Kasumi-1 (cell line): ENCODE measurements around the gene KCNH2.

Experiments
- DNase-seq, 2 experiments: peaks; one replicate each; lab custom pipeline; 2025; lab: John Stamatoyannopoulos, UW

The KCNH2 gene

GRCh38 chr7:150994141-150994837, 16.2 kb upstream of the KCNH2 start:
- DNase-seq, result peak; percentile 89 to 90

- no peak for DNase-seq
Observed at GRCh38 chr7:150993511-150993910, 15.4 kb upstream of the KCNH2 start.

DNA sequence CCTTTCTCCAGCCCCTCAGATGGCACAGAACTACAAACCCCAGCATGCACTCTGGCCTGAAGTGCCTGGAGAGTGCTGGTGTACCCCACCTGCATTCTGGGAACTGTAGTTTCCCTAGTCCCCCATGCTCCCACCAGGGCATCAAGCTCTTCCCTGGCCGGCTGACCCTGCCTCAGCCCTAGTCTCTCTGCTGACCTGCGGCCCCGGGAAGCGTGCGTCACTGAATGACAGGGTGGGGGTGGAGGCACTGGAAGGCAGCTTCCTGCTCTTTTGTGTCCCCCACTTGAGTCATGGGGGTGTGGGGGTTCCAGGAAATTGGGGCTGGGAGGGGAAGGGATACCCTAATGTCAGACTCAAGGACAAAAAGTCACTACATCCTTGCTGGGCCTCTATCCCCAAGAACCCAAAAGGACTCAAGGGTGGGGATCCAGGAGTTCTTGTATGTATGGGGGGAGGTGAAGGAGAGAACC, 14.7 kb upstream of the KCNH2 start:
- DNase-seq, result peak; percentile 60 to 74

GRCh38 chr7:150992051-150992640, 14.0 kb upstream of the KCNH2 start:
- DNase-seq, result no peak

- no peak for DNase-seq
Observed at GRCh38 chr7:150990416-150991186, 12.5 kb upstream of the KCNH2 start, which contains the start of gene NOS3. TSS of gene NOS3 (plus strand) at chr7:150991017. CDS start at chr7:150993804, 2,787 bp downstream.

GRCh38 chr7:150989456-150989855, 11.3 kb upstream of the KCNH2 start:
- no peak for DNase-seq

DNA sequence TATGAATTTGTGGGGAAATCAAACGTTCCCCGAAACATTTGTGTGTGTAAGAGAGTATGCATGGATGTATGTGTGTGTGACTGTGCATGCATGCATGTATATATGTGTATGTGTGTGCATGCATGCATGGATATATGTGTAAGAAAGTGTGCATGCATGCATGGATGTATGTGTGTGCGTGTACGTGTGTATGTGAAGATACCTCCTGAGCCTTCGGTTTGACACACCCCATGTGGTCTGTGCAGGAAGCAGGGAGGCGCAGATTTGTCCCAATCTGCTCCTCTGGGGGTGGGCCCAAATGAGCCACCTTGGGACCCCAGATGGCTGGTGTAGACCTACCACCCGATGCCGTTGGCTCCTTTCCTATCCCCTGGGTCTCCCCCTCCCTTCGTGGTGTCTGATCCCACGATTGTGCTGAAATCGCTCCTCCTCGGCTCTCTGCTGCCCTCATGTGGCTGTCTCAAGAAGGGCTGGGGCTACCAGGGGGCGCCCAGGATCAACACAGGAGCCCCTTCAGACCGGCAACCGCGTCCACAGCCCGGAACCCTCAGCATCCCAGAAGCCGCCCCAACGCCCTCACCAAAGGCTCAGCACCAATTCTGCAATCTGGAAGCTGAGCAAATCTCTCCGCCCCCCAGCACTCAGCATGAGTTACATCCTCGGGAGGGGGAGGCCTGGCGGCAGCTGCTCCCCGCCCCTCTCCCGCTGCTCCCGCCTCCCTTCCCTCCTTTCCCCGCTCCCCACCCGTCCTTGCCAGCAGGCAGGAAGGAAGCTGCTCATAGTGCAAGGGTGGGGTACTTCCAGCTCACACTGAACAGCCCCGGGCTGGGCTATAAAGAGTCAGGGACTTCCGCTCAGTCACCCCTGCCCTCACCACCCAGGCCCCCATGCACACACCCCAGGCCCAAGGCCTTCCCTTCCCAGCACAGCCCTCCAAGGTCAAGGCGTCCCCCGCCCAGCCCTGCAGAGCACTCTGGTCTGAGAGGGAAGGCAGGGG, 10.4 kb upstream of the KCNH2 start:
- DNase-seq, result peak; percentile 91 to 93

- DNase-seq, result no peak
Observed at GRCh38 chr7:150986556-150986955, 8.4 kb upstream of the KCNH2 start.

DNA sequence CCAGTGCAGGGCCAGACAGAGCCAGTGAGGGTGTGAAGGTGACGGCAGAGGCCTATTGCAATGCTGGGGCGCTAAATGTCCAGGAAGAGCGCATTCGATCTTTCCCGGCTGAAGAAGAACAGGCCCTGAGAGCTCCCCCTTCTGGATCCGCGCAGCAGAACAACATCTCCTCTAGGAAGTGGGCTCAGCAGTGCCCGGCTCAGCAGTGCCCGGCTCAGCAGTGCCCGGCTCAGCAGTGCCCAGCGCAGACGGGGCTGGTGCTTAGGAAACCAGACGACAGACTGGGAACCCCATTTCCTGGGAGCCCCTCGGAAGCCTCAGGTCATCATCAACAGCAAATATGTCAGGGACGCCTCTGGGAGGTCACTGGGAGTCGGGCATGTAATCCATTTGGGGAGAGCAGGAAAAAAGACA, 8.0 kb upstream of the KCNH2 start:
- DNase-seq, result peak; percentile 66 to 73

DNA sequence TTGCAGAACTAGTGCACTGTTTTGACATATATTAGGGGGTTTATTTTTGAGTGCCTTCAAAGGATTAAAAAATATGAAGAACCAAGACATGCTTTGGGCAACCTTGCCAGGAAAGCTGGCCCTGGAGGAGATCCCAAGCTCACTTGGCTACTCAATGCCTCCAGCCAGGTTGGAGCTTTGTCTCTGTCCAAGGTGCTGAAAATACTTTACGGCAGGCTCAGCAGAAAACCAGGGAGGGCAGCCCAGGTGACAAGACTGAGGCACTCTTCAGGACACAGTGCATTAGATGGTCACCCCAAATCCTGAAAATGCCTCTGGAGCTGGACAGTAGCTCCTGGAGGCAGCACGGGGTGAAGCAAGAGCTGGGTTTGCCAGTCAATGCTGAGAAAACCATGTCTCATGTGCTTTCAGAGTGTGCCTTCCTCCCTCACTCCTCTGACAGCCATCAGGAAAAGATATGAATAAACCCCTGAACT, 5.8 kb upstream of the KCNH2 start:
- peak in 1 of 2 experiments; percentile 28 for DNase-seq

DNA sequence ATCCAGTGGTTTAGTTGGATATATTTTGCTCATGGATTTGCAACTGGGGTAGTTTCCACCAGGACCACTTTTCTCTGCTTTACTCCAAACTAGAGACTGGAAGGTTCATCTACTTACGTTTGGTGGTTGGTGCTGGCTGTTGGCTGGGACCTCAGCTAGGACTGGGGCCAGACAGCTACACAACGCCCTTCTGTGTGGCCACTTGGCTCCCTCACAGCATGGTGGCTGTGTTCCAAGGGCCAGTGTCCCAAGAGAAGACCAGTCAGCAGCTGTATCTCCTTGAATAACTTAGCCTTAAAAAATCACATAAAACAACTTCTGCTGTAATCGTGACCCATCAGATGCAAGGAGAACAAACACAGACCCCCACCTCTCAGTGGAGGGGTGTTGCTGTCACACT, 4.2 kb upstream of the KCNH2 start:
- DNase-seq, result no peak

- DNase-seq, result no peak
Observed at GRCh38 chr7:150981644-150982043, 3.5 kb upstream of the KCNH2 start.

GRCh38 chr7:150980663-150981062, 2.5 kb upstream of the KCNH2 start:
- no peak for DNase-seq

- no peak for DNase-seq
Observed at GRCh38 chr7:150979713-150980390, 1.7 kb upstream of the KCNH2 start.

- DNase-seq, result no peak
Observed at GRCh38 chr7:150977382-150978125, 567 bp downstream of the KCNH2 start.

DNA sequence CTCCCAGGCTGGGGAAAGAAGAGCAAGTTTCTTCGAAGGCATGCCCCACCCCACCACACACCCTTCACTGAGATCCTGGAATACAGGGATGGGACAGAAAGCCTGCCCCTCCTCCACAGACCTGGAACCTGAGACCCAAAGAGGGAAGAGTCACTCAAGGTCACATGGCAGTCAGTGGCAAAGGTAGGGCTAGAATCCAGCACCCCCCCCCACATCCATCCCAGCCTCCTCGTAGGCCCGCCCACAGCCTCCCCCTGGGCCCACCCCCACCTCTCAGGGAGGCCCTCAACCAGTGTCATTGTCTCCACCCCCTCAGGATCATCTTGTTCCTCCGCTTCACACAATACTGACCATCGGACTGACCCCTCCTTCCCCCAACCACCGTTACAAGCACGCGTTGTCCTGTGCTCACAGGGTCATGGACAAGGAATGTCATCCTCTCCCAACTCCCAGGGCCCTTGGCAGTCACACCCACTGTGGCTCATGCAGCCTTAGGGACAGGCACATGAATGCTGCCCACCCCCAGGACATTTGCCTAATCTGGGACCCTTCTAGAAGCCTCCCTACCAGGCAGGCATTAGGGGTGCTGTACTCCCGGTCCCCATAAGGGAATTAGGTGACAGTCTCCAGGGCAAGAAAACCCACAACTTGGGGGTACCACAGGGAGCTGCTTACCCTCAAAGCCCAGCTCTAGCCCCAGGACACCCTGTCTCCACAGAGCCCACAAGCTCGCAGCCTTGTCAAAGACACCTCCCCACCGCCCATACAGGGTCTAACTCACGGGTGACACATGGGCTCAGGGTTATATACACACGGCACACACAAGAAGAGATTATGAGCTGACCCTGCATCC, 1.4 kb downstream of the KCNH2 start:
- no peak for DNase-seq

GRCh38 chr7:150975536-150976319, 2.4 kb downstream of the KCNH2 start:
- DNase-seq, result no peak
